HG02623 (cell line): ENCODE data around the gene CADPS2.

Experiments
- ATAC-seq: cut with Tn5 transposase; IDR thresholded peaks from one replicate; pipeline ENCODE4 v1.9.1; 2021; ENCODE audit warnings: moderate library complexity; ENCODE audit not compliant: unreplicated experiment

The CADPS2 gene

DNA sequence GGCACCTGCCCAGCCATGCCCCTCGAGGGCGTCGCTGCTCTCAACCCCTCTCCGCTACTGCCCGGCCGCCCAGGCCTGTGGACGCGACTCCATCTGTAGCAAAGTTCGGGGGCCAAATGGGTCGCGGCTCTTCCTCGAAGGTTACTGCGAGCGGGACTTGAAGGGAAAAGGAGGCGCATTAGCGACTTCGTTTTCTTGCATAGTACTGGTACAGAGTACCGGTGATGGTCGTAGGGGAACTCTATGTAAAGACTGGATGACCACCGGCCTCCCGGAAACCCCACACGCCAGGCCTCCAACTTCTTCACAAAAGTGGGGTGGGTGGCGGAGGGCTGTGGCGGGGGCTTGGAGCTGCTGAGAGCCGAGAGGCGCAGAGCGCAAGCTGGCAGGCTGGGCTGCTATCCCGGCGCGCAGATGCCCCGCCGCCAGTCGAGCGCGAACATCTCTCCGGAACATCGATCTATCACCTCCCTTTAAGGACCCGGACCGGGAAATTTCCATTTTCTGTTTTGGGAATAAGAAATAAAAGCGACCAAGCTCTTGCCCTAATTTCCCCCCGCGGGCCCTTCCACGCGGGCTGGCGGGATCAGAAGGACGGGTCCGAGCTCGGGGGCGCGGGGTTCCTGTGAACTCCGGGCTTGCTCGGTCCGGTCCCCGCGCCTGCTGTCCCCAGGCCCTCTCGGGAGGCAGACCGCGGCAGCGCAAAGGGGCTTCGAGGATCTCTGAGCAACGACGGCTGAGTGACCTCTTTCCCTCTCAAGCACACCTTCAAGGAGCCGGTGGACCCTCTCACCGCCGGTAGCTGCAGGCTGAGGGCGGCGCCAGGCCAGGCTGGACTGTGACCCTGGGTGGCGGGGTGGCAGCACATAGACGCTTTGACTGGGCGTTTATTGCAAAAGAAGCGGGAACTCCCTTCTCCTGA is 569.5 kb downstream of the CADPS2 start:
- no peak for ATAC-seq

GRCh38 chr7:122315507-122316466 is 570.5 kb downstream of the CADPS2 start:
- no peak for ATAC-seq

- ATAC-seq = no peak
Measured at GRCh38 chr7:122314284-122314683, 572.0 kb downstream of the CADPS2 start.

- no peak for ATAC-seq
Measured at GRCh38 chr7:122312789-122313188, 573.5 kb downstream of the CADPS2 start.

GRCh38 chr7:122311734-122312450 is 574.4 kb downstream of the CADPS2 start:
- no peak for ATAC-seq

DNA sequence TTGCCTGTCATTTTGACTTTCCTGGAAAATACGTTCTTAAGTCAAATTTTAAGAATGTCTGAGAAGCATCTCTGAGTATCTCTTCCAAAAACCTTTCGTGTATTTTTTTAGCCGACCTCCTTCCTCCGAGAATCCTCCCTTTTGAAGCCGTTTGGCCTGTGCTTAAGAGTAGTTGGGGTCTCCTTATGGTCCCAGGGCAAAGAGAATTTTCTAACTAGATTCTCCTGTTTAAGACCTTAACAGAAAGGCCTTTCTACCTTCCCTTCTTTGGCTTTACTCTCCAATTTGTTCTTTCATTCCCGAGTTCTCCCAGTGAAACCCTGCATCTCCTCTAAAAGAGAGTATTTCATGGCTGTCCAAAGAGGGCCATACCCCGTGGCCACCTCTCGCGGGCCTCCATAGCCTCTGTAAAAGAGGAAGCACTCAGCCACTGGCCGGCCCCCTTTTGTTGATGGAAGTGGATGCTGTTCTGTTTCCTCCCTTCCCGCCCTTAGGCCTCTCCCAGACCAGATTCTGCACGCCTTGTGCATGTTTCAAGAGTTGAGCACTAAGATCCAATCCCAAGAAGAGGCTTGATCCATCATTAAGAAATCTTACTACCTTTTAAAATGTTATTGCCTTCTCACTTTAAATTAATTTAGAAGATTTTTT is 575.1 kb downstream of the CADPS2 start:
- ATAC-seq = no peak

- no peak for ATAC-seq
Measured at GRCh38 chr7:122310119-122311021, 575.9 kb downstream of the CADPS2 start.

DNA sequence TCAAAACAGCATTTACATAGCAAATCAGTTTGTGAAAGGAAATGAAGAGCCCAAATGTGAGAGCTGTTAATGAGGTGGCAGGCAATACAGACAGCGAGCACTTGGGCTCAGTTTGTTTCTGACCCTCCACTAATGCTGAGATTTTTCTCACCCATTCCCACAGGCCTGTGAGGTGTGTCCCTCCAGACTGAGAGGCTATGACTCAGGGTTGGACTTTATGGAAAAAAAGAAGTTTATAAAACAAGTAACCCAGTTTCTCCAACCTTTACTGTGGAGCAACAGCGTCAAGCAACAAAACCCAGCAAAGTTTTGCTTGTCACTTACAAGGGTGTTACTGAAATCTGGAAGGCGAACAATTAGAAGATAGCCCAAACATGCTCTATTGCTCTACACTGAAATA is 576.8 kb downstream of the CADPS2 start:
- ATAC-seq = no peak

DNA sequence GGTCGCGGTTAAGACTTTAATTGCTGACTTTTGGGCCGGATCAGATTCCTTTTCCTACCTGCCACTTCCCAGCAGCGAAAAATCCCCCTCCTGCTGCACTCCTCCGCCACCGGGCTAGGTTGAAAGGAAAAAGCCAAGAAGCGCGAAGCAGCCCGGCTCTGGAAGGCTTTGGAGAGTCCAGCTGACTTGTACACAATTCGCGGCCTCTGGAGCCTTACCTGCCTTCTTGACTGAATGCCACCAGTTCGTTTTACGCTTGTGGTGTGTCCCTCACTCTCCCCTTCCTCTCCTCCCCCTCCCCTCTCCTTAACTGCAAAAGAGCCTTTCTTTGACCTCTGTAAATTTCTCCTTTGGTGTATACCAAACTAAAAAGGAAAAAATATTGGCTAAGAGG is 579.0 kb downstream of the CADPS2 start:
- ATAC-seq = no peak

DNA sequence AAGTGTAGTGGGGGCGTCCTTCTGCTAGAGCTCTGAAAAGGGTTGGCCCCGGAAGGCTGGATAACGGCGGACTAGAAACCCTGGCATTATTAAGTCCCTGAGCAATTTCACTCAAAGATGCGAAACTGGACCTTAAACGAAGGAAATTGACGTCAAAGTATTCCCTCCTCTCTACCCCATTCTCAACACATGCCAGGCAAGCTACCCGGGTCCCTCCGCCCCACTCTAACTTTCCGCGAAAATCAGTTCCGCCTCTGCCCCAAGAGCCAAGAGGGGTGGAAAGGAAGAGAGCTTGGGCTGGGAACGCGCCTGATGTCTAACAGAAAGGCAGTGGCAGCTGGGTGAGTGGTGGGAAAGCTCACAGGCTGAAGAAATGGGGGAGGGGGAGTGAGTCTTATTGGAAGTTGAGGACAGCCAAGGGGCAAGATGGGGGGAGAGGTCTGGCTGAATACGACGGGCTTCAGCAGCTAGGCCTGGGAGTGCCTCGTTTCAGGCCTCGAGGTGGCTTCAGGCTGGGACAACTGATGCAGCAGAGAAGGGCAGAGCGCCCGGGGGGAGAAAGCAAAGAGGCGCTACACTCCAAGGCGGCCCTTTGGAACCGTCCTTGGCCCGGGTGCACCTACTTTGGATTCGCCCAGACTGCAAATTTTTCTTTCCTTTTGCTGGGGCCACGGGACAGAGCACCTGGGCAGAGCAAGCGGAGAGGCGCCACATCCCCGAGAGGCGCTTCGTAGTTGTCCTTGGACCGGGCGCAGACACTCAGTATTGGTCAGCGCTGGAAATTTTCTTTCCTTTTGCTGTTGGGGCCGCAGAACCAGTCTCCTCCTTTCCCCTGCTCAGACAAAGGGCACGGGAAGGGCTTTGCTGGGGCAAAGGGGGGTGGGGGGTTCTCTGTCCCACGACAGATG is 579.7 kb downstream of the CADPS2 start:
- ATAC-seq = no peak

DNA sequence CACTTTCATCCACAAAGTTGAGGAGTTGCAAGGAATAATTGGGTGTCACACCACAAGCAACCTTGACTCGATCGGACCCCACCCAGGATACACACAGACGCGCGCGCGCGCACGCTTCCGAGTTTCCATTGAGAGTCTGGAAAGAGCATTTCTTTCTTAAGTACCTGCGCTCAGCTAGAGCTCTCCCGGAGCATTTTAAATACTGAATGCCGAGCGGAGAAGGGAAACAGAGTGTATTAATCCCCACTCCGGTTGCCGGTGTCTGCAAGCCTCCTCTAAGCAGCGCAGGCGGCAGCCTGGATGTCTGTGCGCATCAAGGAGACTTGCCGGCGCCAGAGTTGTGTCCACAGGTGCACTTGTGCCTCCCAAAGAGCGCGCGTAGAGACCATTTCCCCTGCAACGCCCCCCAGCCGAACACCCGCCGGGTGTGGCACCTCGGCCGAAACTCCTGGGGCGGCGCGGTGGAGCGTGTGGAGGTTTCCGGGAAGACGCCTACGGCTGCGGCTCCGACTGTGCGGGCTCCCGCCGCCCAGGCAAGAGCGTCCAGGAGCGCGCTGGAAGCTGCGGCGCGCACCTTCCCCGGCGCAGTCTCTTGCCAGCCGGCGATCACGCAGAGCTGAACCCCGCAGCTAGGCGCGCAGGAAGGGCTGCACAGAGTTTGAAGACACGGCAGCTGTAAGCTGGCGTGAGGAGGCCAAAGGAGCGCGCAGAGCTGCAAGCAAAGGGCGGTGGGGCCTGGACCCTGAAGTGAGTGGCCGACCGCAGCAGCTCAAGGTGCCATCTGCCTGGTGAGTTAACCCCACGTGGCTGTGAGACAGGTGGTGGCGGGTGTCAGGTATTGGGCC is 580.6 kb downstream of the CADPS2 start:
- no peak for ATAC-seq

- no peak for ATAC-seq
Measured at GRCh38 chr7:122304996-122305421, 581.3 kb downstream of the CADPS2 start.

GRCh38 chr7:122304319-122304975 is 581.8 kb downstream of the CADPS2 start, which contains the start of gene FEZF1:
TSS of gene FEZF1 (minus strand) at chr7:122304750. CDS start at chr7:122304437, 313 bp downstream.
- ATAC-seq = no peak

DNA sequence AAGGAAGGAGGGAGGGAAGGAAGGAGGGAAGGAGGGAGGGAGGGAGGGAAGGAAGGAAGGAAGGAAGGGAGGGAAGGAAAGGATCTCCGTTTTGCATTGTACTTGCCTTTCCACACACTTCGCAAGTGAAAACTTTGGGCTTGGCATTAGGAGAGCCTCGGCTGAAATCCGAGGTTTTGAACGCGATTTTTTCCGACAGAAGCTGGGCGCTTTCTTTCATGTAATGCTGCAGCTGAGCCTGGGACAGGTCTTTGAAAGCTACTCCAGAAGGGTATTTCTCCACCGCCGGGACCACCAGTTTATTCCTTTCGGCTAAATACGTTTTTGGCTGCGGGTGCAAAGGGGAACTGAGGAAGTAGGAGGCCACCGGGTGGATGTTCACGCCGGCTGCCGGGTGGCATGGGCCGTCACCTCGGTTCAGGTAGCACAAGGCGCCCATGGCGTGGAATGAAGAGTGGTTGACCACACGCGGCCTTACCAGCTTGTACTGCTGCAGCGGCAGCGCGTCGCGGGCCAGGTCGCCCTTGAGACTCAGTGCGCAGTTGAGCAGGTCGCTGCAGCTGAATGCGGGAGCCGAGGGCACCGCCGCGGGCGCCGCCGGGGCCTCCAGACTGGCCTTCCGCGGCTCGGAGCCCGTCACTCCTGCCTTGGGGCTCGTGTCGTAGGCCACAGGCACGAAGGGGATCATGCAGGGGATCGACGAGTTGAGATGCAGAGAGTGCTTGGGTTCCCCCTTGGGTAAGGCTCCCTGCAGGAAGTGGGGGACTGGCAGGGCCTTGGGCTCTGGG is 582.5 kb downstream of the CADPS2 start:
- ATAC-seq = no peak

GRCh38 chr7:122302761-122303530 is 583.3 kb downstream of the CADPS2 start:
- no peak for ATAC-seq
